DND-41 (cell line): Measurements from ENCODE around the gene STXBP5.

ENCODE experiments used
- ATAC-seq: fragments of 200-7000 bp; cut with Tn5 transposase; 3 replicates; pipeline ENCODE4 v1.9.1; 2021; ENCODE audit warnings: low read depth; ENCODE audit not compliant: insufficient read depth
- DNase-seq: peaks from one replicate; pipeline ENCODE4 v3.0.0-alpha.2; 2020
- H2AFZ ChIP-seq: 2 replicates; pipeline ENCODE4 v1.6.0; 2012; ENCODE audit warnings: low read depth, low read length
- H3K27ac ChIP-seq: 2 replicates; pipeline ENCODE4 v1.5.1; 2012; ENCODE audit warnings: low read length, inconsistent platforms
- H3K27me3 ChIP-seq: fragments of 200-600 bp; sonication (generic); 2 replicates; pipeline ENCODE4 v1.6.0; 2012; ENCODE audit warnings: low read length, mild to moderate bottlenecking, inconsistent platforms; ENCODE audit not compliant: insufficient read depth, poor library complexity
- H3K36me3 ChIP-seq: 2 replicates; pipeline ENCODE4 v1.5.1; 2012; ENCODE audit warnings: low read length, inconsistent platforms; ENCODE audit not compliant: insufficient read depth
- H3K4me1 ChIP-seq: 2 replicates; pipeline ENCODE4 v1.5.1; 2012; ENCODE audit warnings: mild to moderate bottlenecking, low read length; ENCODE audit not compliant: insufficient read depth
- H3K4me2 ChIP-seq: 2 replicates; pipeline ENCODE4 v1.6.0; 2012; ENCODE audit warnings: mild to moderate bottlenecking, moderate library complexity, low read length, inconsistent platforms; ENCODE audit not compliant: insufficient read depth
- H3K4me3 ChIP-seq, 2 experiments: fragments of 200-600 bp in 1 of 2; shearing (Covaris generic) in 1 of 2; 2 replicates each; pipeline ENCODE4 v1.5.1; 2012 to 2016; ENCODE audit warnings: inconsistent platforms in 2 of 2, low read length in 2 of 2, mild to moderate bottlenecking in 2 of 2, low read depth in 1 of 2, moderate library complexity in 1 of 2
- H3K79me2 ChIP-seq: 2 replicates; pipeline ENCODE4 v1.6.0; 2012; ENCODE audit warnings: low read length, inconsistent platforms; ENCODE audit not compliant: insufficient read depth
- H3K9ac ChIP-seq: 2 replicates; pipeline ENCODE4 v1.6.0; 2012; ENCODE audit warnings: low read depth, mild to moderate bottlenecking, inconsistent platforms, low read length, moderate library complexity
- H3K9me3 ChIP-seq: 2 replicates; pipeline ENCODE4 v1.5.1; 2012; ENCODE audit warnings: low read length, moderate library complexity, mild to moderate bottlenecking, inconsistent platforms; ENCODE audit not compliant: insufficient read depth, severe bottlenecking
- H4K20me1 ChIP-seq: 2 replicates; pipeline ENCODE4 v1.6.0; 2012; ENCODE audit warnings: low read length; ENCODE audit not compliant: insufficient read depth
- EZH2 ChIP-seq: IDR thresholded peaks from 3 replicates; pipeline ENCODE4 v1.6.1; 2012; ENCODE audit warnings: borderline replicate concordance, low read depth, mild to moderate bottlenecking, moderate library complexity, low read length, inconsistent platforms; ENCODE audit not compliant: severe bottlenecking
- TF ChIP-seq, protein P1 (sequence below): IDR thresholded peaks from 2 replicates; pipeline ENCODE4 v1.5.1; 2012; ENCODE audit warnings: borderline replicate concordance, low read length, moderate library complexity, mild to moderate bottlenecking; ENCODE audit not compliant: poor library complexity, severe bottlenecking; ENCODE audit errors: extremely low read depth

The STXBP5 gene

GRCh38 chr6:147178355-147178754 is 25.9 kb upstream of the STXBP5 start:
- H3K9me3 ChIP-seq: no peaks in the 10 kb centered on the region
- ATAC-seq (no peak), DNase-seq (no peak)
- no peak for TF ChIP-seq EZH2
- TF ChIP-seq, protein P1, sequence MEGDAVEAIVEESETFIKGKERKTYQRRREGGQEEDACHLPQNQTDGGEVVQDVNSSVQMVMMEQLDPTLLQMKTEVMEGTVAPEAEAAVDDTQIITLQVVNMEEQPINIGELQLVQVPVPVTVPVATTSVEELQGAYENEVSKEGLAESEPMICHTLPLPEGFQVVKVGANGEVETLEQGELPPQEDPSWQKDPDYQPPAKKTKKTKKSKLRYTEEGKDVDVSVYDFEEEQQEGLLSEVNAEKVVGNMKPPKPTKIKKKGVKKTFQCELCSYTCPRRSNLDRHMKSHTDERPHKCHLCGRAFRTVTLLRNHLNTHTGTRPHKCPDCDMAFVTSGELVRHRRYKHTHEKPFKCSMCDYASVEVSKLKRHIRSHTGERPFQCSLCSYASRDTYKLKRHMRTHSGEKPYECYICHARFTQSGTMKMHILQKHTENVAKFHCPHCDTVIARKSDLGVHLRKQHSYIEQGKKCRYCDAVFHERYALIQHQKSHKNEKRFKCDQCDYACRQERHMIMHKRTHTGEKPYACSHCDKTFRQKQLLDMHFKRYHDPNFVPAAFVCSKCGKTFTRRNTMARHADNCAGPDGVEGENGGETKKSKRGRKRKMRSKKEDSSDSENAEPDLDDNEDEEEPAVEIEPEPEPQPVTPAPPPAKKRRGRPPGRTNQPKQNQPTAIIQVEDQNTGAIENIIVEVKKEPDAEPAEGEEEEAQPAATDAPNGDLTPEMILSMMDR: no peak
- no peak overlapping the region for H3K9ac ChIP-seq
- no peaks in the 10 kb centered on the region for H4K20me1 ChIP-seq
- H3K27ac ChIP-seq: no peak overlapping the region
- H3K4me1 ChIP-seq: no peaks in the 10 kb centered on the region
- no peak overlapping the region for H2AFZ ChIP-seq
- no peaks in the 10 kb centered on the region for H3K79me2 ChIP-seq
- no peak overlapping the region for H3K4me2 ChIP-seq
- no peaks in the 10 kb centered on the region for H3K27me3 ChIP-seq
- H3K36me3 ChIP-seq: no peaks in the 10 kb centered on the region
- H3K4me3 ChIP-seq: no peak overlapping the region

- TF ChIP-seq EZH2: no peak
- TF ChIP-seq, protein P1: no peak
- ATAC-seq (no peak), DNase-seq (no peak)
- Histone ChIP-seq H3K4me2 (no peak overlapping the region), H3K9ac (no peak overlapping the region), H3K4me1 (no peaks in the 10 kb centered on the region), H2AFZ (no peak overlapping the region), H3K27ac (no peak overlapping the region), H3K79me2 (no peaks in the 10 kb centered on the region), H3K4me3 (no peak overlapping the region), H3K27me3 (no peaks in the 10 kb centered on the region), H4K20me1 (no peaks in the 10 kb centered on the region), H3K36me3 (no peaks in the 10 kb centered on the region), H3K9me3 (no peaks in the 10 kb centered on the region)
Observed at GRCh38 chr6:147179809-147180208, 24.4 kb upstream of the STXBP5 start.

DNA sequence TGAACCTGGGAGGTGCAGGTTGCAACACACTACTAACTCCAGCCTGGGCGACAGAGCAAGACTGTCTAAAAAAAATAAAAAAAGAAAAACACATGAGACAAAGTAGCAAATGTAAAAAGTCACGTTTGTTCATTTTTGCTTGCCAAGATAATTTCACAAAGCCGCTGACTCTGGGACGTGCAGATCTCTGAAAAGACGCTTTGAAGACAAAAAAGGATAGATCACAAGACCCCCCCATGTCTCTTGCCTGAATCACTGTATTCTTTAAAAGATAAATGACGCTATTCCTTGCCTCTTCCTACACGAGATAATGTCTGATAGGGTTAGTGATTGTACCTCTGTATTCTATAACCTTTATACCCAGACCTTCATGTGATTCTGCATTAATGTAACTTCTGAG is 23.3 kb upstream of the STXBP5 start:
- TF ChIP-seq, protein P1: no peak
- no peak for TF ChIP-seq EZH2
- Histone ChIP-seq H3K9ac (no peak overlapping the region), H3K4me3 (no peak overlapping the region), H3K4me2 (no peak overlapping the region), H2AFZ (no peak overlapping the region), H3K27ac (no peak overlapping the region), H3K36me3 (no peaks in the 10 kb centered on the region), H3K79me2 (no peaks in the 10 kb centered on the region), H3K27me3 (no peaks in the 10 kb centered on the region), H4K20me1 (no peaks in the 10 kb centered on the region), H3K4me1 (no peaks in the 10 kb centered on the region), H3K9me3 (no peaks in the 10 kb centered on the region)
- DNase-seq (no peak), ATAC-seq (no peak)

DNA sequence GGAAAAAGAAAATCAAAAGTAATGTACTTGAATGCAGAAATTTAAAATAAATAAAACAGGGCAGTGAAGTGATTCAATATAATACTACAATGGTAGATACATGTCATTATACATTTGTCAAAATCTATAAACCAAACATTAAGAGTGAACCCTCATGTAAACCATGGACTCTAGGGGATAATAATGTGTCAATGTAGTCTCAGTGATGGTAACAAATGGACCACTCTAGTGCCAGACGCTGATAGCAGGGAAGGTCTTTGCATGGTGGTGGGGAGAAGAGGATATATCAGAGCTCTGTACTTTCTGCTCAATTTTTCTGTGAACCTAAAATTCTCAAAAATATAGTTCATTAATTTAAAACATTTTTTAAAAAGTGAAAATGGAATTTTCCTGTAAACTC is 19.8 kb upstream of the STXBP5 start:
- Histone ChIP-seq H3K4me2 (no peak overlapping the region), H3K36me3 (no peaks in the 10 kb centered on the region), H3K79me2 (no peaks in the 10 kb centered on the region), H3K9ac (no peak overlapping the region), H3K27me3 (no peaks in the 10 kb centered on the region), H3K9me3 (no peaks in the 10 kb centered on the region), H3K4me3 (no peak overlapping the region), H2AFZ (no peak overlapping the region), H3K27ac (no peak overlapping the region), H4K20me1 (no peaks in the 10 kb centered on the region), H3K4me1 (no peaks in the 10 kb centered on the region)
- no peak for TF ChIP-seq EZH2
- TF ChIP-seq, protein P1: no peak
- ATAC-seq (no peak), DNase-seq (no peak)
